ENCODE data around the gene NEUROG2.
"Not testable (repeated sequence)": the region's sequence is repeated elsewhere in the genome, so short reads cannot be mapped to it uniquely, and the experiment has no call there.

The NEUROG2 gene

GRCh38 chr4:112536123-112536522 is 20.1 kb upstream of the NEUROG2 start:
- no peak for DNase-seq (ENCODE audit: low spot score)
- in situ Hi-C loops (cut with MboI; ENCODE audit: low pct_unique_long_range_greater_than_20kb, low sequenced_read_pairs, unreplicated experiment) = no loop called here
- TF ChIP-seq CTCF (IDR thresholded peaks at IDR 0.05; ENCODE audit: extremely low read depth, insufficient read depth, missing control alignments) = no peak

- in situ Hi-C loops (cut with MboI; ENCODE audit: low pct_unique_long_range_greater_than_20kb, low sequenced_read_pairs, unreplicated experiment) = no loop called here
- DNase-seq (ENCODE audit: low spot score) = no peak
- no peak for TF ChIP-seq CTCF (IDR thresholded peaks at IDR 0.05; ENCODE audit: extremely low read depth, insufficient read depth, missing control alignments)
Observed at GRCh38 chr4:112532267-112532666, 16.3 kb upstream of the NEUROG2 start.

DNA sequence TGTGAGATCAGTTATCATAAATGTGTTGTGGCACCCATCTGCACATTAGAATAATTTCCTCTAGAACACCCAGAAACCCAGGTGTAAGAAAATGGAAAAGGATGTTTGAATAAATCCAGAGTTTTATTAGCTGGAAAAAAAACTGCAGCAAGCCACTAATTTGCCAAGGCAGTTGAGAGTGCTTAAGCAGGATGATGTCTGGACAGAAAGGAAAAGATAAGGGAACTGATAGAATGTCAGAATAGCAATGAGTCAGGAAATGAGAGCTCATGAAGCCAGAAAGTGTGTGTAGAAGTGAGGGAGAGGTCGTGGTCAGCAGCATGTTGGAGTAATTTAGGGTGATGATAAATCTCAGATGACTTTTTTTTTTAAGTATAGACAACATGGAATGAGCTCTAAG is 15.2 kb upstream of the NEUROG2 start:
- TF ChIP-seq CTCF (IDR thresholded peaks at IDR 0.05; ENCODE audit: extremely low read depth, insufficient read depth, missing control alignments) = no peak
- DNase-seq (ENCODE audit: low spot score) = no peak
- in situ Hi-C loops (cut with MboI; ENCODE audit: low pct_unique_long_range_greater_than_20kb, low sequenced_read_pairs, unreplicated experiment) = no loop called here

DNA sequence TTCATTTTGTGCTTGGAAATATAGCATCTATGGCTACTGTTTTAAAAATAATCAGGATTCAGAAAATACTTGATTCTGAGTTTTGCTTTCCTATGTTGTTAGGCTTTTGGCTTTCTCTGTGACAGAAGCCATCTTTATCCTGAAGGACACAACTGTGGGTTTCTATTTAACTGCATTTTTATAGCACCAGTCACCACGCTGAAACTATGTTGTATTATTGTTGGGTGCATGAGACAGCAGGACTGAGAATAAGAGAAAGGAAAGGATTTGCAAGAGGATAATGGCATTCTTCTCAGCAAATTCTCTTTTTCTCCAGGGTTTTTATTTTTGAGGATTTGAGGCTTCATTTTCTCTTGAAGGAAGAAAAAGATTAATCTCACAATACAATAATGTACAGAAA is 10.1 kb upstream of the NEUROG2 start:
- no peak for TF ChIP-seq CTCF (IDR thresholded peaks at IDR 0.05; ENCODE audit: extremely low read depth, insufficient read depth, missing control alignments)
- in situ Hi-C loops (cut with MboI; ENCODE audit: low pct_unique_long_range_greater_than_20kb, low sequenced_read_pairs, unreplicated experiment) = loop anchor here (10.0 kb wide), 2 partner anchors 201 to 421 kb away; no protein-coding TSS in a partner anchor
- no peak for DNase-seq (ENCODE audit: low spot score)

DNA sequence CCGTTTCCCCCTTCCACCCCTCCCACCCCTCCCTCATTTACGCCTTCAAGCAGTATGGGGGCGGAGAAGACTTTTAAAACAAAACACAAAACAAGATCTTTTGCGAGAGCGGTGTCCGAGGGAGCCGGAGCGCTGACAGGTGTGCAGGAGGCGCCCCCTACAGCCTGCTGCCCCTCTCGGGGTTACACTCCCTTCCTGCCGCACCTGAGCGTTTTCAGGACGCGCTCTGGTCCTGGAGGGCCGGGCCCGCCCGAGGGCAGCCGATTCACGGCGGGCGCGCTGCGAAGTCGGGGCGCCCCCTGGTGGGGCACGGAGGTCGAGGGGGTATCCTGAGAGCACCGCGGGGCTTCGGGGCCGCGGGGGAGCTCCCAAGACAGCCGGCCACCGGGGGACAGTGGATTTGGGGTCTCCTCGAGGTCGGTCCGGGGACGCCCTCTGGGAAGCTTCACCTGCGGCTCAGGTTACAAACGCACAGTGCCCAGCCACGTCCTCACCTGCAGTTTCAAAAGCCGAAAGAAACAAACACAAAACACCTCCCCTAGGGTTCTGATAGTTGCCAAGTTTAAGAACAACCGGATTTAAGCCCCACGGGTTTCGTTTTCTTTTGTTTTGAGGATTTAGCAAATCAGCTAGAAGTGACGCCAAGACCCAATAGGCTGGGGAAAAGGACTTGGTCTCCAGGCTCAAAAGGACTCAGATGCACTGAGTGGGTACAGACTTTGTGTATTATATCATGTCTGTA is 8.0 kb upstream of the NEUROG2 start:
- in situ Hi-C loops (cut with MboI; ENCODE audit: low pct_unique_long_range_greater_than_20kb, low sequenced_read_pairs, unreplicated experiment) = loop anchor here (10.0 kb wide), 2 partner anchors 199 to 419 kb away; no protein-coding TSS in a partner anchor
- peak; percentile 94 for TF ChIP-seq CTCF (IDR thresholded peaks at IDR 0.05; ENCODE audit: extremely low read depth, insufficient read depth, missing control alignments)
- DNase-seq (ENCODE audit: low spot score) = peak; percentile 88

GRCh38 chr4:112523008-112523721 is 7.2 kb upstream of the NEUROG2 start:
- in situ Hi-C loops (cut with MboI; ENCODE audit: low pct_unique_long_range_greater_than_20kb, low sequenced_read_pairs, unreplicated experiment) = loop anchor here (10.0 kb wide), 2 partner anchors 198 to 418 kb away; no protein-coding TSS in a partner anchor
- peak; percentile 56 for TF ChIP-seq CTCF (IDR thresholded peaks at IDR 0.05; ENCODE audit: extremely low read depth, insufficient read depth, missing control alignments)
- peak; percentile 72 for DNase-seq (ENCODE audit: low spot score)

- DNase-seq (ENCODE audit: low spot score) = not testable (repeated sequence)
- in situ Hi-C loops (cut with MboI; ENCODE audit: low pct_unique_long_range_greater_than_20kb, low sequenced_read_pairs, unreplicated experiment) = loop anchor here (10.0 kb wide), 2 partner anchors 198 to 418 kb away; no protein-coding TSS in a partner anchor
Observed at GRCh38 chr4:112522431-112522830, 6.5 kb upstream of the NEUROG2 start.

All from GM13977 (cell line).